ENCODE data around the gene RAX2. TPM values are rescaled to one million over a fixed set of nuclear protein-coding genes. Genes with fewer than 3 reads are reported as not detected.
A peak's percentile ranks its signal among the peaks of the same experiment; 100 is the strongest.

RAX2 gene
- total RNA-seq, 1 experiment from 2014 or later: not detected

- no peak overlapping the region for H3K4me3 ChIP-seq (ENCODE audit: low read depth, low read length)
- intact Hi-C loops (cut with micrococcal nuclease; ENCODE audit: unreplicated experiment): no loop called here
- Mint-ChIP-seq H3K27ac (ENCODE audit: unreplicated experiment) (peak overlapping the region; percentile 35), H3K27me3 (ENCODE audit: insufficient read depth, unreplicated experiment) (no peaks in the 10 kb centered on the region), H3K4me3 (ENCODE audit: unreplicated experiment) (no peak overlapping the region), H3K4me1 (ENCODE audit: low read depth, unreplicated experiment) (no peaks in the 10 kb centered on the region), H3K9me3 (ENCODE audit: unreplicated experiment) (no peaks in the 10 kb centered on the region), H3K36me3 (ENCODE audit: insufficient read depth, unreplicated experiment) (peaks cover 33% of the 10 kb centered on the region)
- BruUV-seq (replicated peaks): no TSS peak
- POLR2A ChIA-PET: no interaction called here
- no peaks in the 10 kb centered on the region for H3K4me1 ChIP-seq
- H3K36me3 ChIP-seq (ENCODE audit: control insufficient read depth, insufficient read depth, low read length): peaks cover 2% of the 10 kb centered on the region; the same call in 1 of the 2 replicates
- TF ChIP-seq CTCF (IDR thresholded peaks at IDR 0.05; ENCODE audit: insufficient read depth in 1 of 2, low read depth in 1 of 2, low read length in 1 of 2, severe bottlenecking in 1 of 2, unreplicated experiment in 1 of 2): no peak
- H3K27me3 ChIP-seq (replicated peaks; ENCODE audit: control insufficient read depth, insufficient read depth, low read length): no peaks in the 10 kb centered on the region
- no peak for DNase-seq
- CTCF ChIA-PET: interaction anchor here (0.7 kb wide), 1 partner anchor 161 kb away, joined by 9 read pairs; the partner anchor contains the start of gene GIPC3
- no peaks in the 10 kb centered on the region for H3K9me3 ChIP-seq
Observed at GRCh38 chr19:3746371-3747056, 25.5 kb downstream of the RAX2 start.

- POLR2A ChIA-PET: no interaction called here
- H3K9me3 Mint-ChIP-seq (ENCODE audit: unreplicated experiment): no peaks in the 10 kb centered on the region
- DNase-seq: no peak
- no peaks in the 10 kb centered on the region for H3K27me3 ChIP-seq (replicated peaks; ENCODE audit: control insufficient read depth, insufficient read depth, low read length)
- H3K27me3 Mint-ChIP-seq (ENCODE audit: insufficient read depth, unreplicated experiment): no peaks in the 10 kb centered on the region
- no peaks in the 10 kb centered on the region for H3K9me3 ChIP-seq
- BruUV-seq (replicated peaks): no TSS peak
- H3K4me1 ChIP-seq: no peaks in the 10 kb centered on the region
- H3K4me1 Mint-ChIP-seq (ENCODE audit: low read depth, unreplicated experiment): no peaks in the 10 kb centered on the region
- H3K4me3 Mint-ChIP-seq (ENCODE audit: unreplicated experiment): no peak overlapping the region
- peaks cover 2% of the 10 kb centered on the region; the same call in 1 of the 2 replicates for H3K36me3 ChIP-seq (ENCODE audit: control insufficient read depth, insufficient read depth, low read length)
- H3K27ac Mint-ChIP-seq (ENCODE audit: unreplicated experiment): no peak overlapping the region
- TF ChIP-seq CTCF (IDR thresholded peaks at IDR 0.05; ENCODE audit: insufficient read depth in 1 of 2, low read depth in 1 of 2, low read length in 1 of 2, severe bottlenecking in 1 of 2, unreplicated experiment in 1 of 2): no peak
- H3K4me3 ChIP-seq (ENCODE audit: low read depth, low read length): no peak overlapping the region
- intact Hi-C loops (cut with micrococcal nuclease; ENCODE audit: unreplicated experiment): no loop called here
- CTCF ChIA-PET: no interaction called here
- H3K36me3 Mint-ChIP-seq (ENCODE audit: insufficient read depth, unreplicated experiment): peaks cover 25% of the 10 kb centered on the region
Observed at GRCh38 chr19:3745363-3746045, 26.5 kb downstream of the RAX2 start.

GRCh38 chr19:3743486-3743885, 28.5 kb downstream of the RAX2 start:
- no peak for TF ChIP-seq CTCF (IDR thresholded peaks at IDR 0.05; ENCODE audit: insufficient read depth in 1 of 2, low read depth in 1 of 2, low read length in 1 of 2, severe bottlenecking in 1 of 2, unreplicated experiment in 1 of 2)
- no peaks in the 10 kb centered on the region for H3K9me3 Mint-ChIP-seq (ENCODE audit: unreplicated experiment)
- CTCF ChIA-PET: no interaction called here
- no peaks in the 10 kb centered on the region for H3K27me3 Mint-ChIP-seq (ENCODE audit: insufficient read depth, unreplicated experiment)
- no TSS peak for BruUV-seq (replicated peaks)
- POLR2A ChIA-PET: no interaction called here
- no peaks in the 10 kb centered on the region for H3K4me1 Mint-ChIP-seq (ENCODE audit: low read depth, unreplicated experiment)
- DNase-seq: peak in 1 of 2 experiments; percentile 19
- H3K36me3 Mint-ChIP-seq (ENCODE audit: insufficient read depth, unreplicated experiment): peaks cover 25% of the 10 kb centered on the region
- intact Hi-C loops (cut with micrococcal nuclease; ENCODE audit: unreplicated experiment): no loop called here
- no peaks in the 10 kb centered on the region; the same call in 1 of the 2 replicates for H3K36me3 ChIP-seq (ENCODE audit: control insufficient read depth, insufficient read depth, low read length)
- no peak overlapping the region for H3K4me3 Mint-ChIP-seq (ENCODE audit: unreplicated experiment)
- no peaks in the 10 kb centered on the region for H3K4me1 ChIP-seq
- no peak overlapping the region for H3K4me3 ChIP-seq (ENCODE audit: low read depth, low read length)
- no peaks in the 10 kb centered on the region for H3K9me3 ChIP-seq
- H3K27ac Mint-ChIP-seq (ENCODE audit: unreplicated experiment): no peak overlapping the region
- H3K27me3 ChIP-seq (replicated peaks; ENCODE audit: control insufficient read depth, insufficient read depth, low read length): no peaks in the 10 kb centered on the region

All from Caco-2 (cell line).